ENCODE results near the gene STK4. TPM values are rescaled to one million over a fixed set of nuclear protein-coding genes. Genes with fewer than 3 reads are reported as not detected.
"Not testable (repeated sequence)": the region's sequence is repeated elsewhere in the genome, so short reads cannot be mapped to it uniquely, and the experiment has no call there.

Gene STK4
- total RNA-seq, 1 donor from 2014 or later: 11.4 TPM

- no peak for DNase-seq (ENCODE audit: low read depth)
These were observed 55.3 kb downstream of the STK4 start for GRCh38 chr20:45021631-45022030.

GRCh38 chr20:45023140-45023539 is 56.8 kb downstream of the STK4 start:
- not testable (repeated sequence) for DNase-seq (ENCODE audit: low read depth)

- no peak for DNase-seq (ENCODE audit: low read depth)
These were observed 62.3 kb downstream of the STK4 start for GRCh38 chr20:45028424-45029136.

GRCh38 chr20:45029884-45030283 is 63.6 kb downstream of the STK4 start:
- DNase-seq (ENCODE audit: low read depth): no peak

- no peak for DNase-seq (ENCODE audit: low read depth)
These were observed 66.0 kb downstream of the STK4 start for GRCh38 chr20:45032276-45032675.

GRCh38 chr20:45032781-45033180 is 66.5 kb downstream of the STK4 start:
- DNase-seq (ENCODE audit: low read depth): peak; percentile 52

- DNase-seq (ENCODE audit: low read depth): peak; percentile 76
These were observed 68.1 kb downstream of the STK4 start for GRCh38 chr20:45034436-45034835.

GRCh38 chr20:45036044-45036755 is 69.9 kb downstream of the STK4 start:
- DNase-seq (ENCODE audit: low read depth): peak; percentile 62

GRCh38 chr20:45037050-45037449 is 70.7 kb downstream of the STK4 start:
- no peak for DNase-seq (ENCODE audit: low read depth)

GRCh38 chr20:45037635-45038034 is 71.3 kb downstream of the STK4 start:
- DNase-seq (ENCODE audit: low read depth): no peak

- DNase-seq (ENCODE audit: low read depth): no peak
These were observed 72.6 kb downstream of the STK4 start for GRCh38 chr20:45038745-45039474.

- DNase-seq (ENCODE audit: low read depth): no peak
These were observed 73.1 kb downstream of the STK4 start for GRCh38 chr20:45039475-45039820.

GRCh38 chr20:45041464-45042337 is 75.4 kb downstream of the STK4 start:
- no peak for DNase-seq (ENCODE audit: low read depth)

GRCh38 chr20:45042978-45043377 is 76.7 kb downstream of the STK4 start:
- DNase-seq (ENCODE audit: low read depth): no peak

- peak; percentile 85 for DNase-seq (ENCODE audit: low read depth)
These were observed 77.8 kb downstream of the STK4 start for GRCh38 chr20:45044084-45044573.

GRCh38 chr20:45044601-45045000 is 78.3 kb downstream of the STK4 start:
- DNase-seq (ENCODE audit: low read depth): no peak

GRCh38 chr20:45047581-45048119 is 81.3 kb downstream of the STK4 start:
- no peak for DNase-seq (ENCODE audit: low read depth)

- DNase-seq (ENCODE audit: low read depth): no peak
These were observed 83.1 kb downstream of the STK4 start for GRCh38 chr20:45049438-45049837.

- no peak for DNase-seq (ENCODE audit: low read depth)
These were observed 83.7 kb downstream of the STK4 start for GRCh38 chr20:45049904-45050471.
